ENCODE measurements around the gene PSAT1. TPM values are rescaled to one million over a fixed set of nuclear protein-coding genes. Genes with fewer than 3 reads are reported as not detected.

Gene PSAT1
- total RNA-seq, 2 experiments from 2014 or later, result 125 to 268 TPM

- Histone ChIP-seq H3K4me3 (ENCODE audit: low read depth, low read length, poor library complexity, severe bottlenecking) (peak overlapping the region; percentile 85), H3K79me2 (ENCODE audit: insufficient read depth, low read depth, low read length) (peaks cover 33% of the 10 kb centered on the region)
These were observed 1.3 kb downstream of the PSAT1 start for GRCh38 chr9:78298046-78298765.

GRCh38 chr9:78300209-78300608 lies 3.3 kb downstream of the PSAT1 start:
- no peaks in the 10 kb centered on the region for H3K9me2 ChIP-seq (ENCODE audit: insufficient read depth, low read length)
- POLR2A ChIA-PET, result interaction anchor here (1.2 to 1.7 kb wide), 3 partner anchors 15 to 24 kb away, joined by 5 read pairs; no protein-coding TSS in a partner anchor
- H4K20me1 ChIP-seq (ENCODE audit: insufficient read depth, low read length), result peaks cover 11% of the 10 kb centered on the region; the same call in 1 of the 2 replicates
- peaks cover 18% of the 10 kb centered on the region for H3K4me1 ChIP-seq (ENCODE audit: insufficient read depth, low read length, poor library complexity, severe bottlenecking)
- peaks cover 33% of the 10 kb centered on the region for H3K79me2 ChIP-seq (ENCODE audit: insufficient read depth, low read depth, low read length)
- TF ChIP-seq EZH2phosphoT487 (IDR thresholded peaks at IDR 0.05; ENCODE audit: borderline replicate concordance, low read depth, low read length) (no peak), CTCF (conservative IDR thresholded peaks at IDR 0.05; ENCODE audit: low read length) (no peak)
- H3K4me3 ChIP-seq (ENCODE audit: low read depth, low read length, poor library complexity, severe bottlenecking), result no peak overlapping the region
- CTCF ChIA-PET (ENCODE audit: unreplicated experiment), result no interaction called here
- H3K36me3 ChIP-seq (ENCODE audit: insufficient read depth, low read length), result peaks cover 68% of the 10 kb centered on the region
- H3K4me2 ChIP-seq (ENCODE audit: low read length), result no peak overlapping the region
- no TSS peak for BruUV-seq (replicated peaks)
- no peak for DNase-seq (ENCODE audit: low spot score)
- no peak overlapping the region for H3K27ac ChIP-seq (ENCODE audit: low read depth, low read length, poor library complexity, severe bottlenecking)
- peaks cover 4% of the 10 kb centered on the region; the same call in 1 of the 2 replicates for H3K9me3 ChIP-seq (ENCODE audit: low read length)
- intact Hi-C loops (cut with micrococcal nuclease; ENCODE audit: unreplicated experiment), result no loop called here
- no peak overlapping the region for H2AFZ ChIP-seq (ENCODE audit: low read length)

More at GRCh38 chr9:78298046-78298765, 1.3 kb downstream of the PSAT1 start:
- no peak for TF ChIP-seq EZH2phosphoT487 (IDR thresholded peaks at IDR 0.05; ENCODE audit: borderline replicate concordance, low read depth, low read length)
- no peak for TF ChIP-seq CTCF (conservative IDR thresholded peaks at IDR 0.05; ENCODE audit: low read length)
- ChIA-PET CTCF (ENCODE audit: unreplicated experiment) (no interaction called here), POLR2A (interaction anchor here (0.7 to 3.4 kb wide), 12 partner anchors 14 to 1273 kb away, joined by 3 to 18 read pairs (median 5); partner anchors contain the start of genes CEP78 and TLE4)
- H3K27ac ChIP-seq (ENCODE audit: low read depth, low read length, poor library complexity, severe bottlenecking), result peak overlapping the region; percentile 84
- intact Hi-C loops (cut with micrococcal nuclease; ENCODE audit: unreplicated experiment), result loop anchor here (5.0 kb wide), 2 partner anchors 36 to 1121 kb away; partner anchors contain the start of gene VPS13A
- peaks cover 18% of the 10 kb centered on the region for H3K4me1 ChIP-seq (ENCODE audit: insufficient read depth, low read length, poor library complexity, severe bottlenecking)
- H3K9me2 ChIP-seq (ENCODE audit: insufficient read depth, low read length), result no peaks in the 10 kb centered on the region
- no peak for DNase-seq (ENCODE audit: low spot score)
- peaks cover 11% of the 10 kb centered on the region; the same call in 1 of the 2 replicates for H4K20me1 ChIP-seq (ENCODE audit: insufficient read depth, low read length)
- H2AFZ ChIP-seq (ENCODE audit: low read length), result no peak overlapping the region
- peaks cover 48% of the 10 kb centered on the region for H3K36me3 ChIP-seq (ENCODE audit: insufficient read depth, low read length)
- H3K4me2 ChIP-seq (ENCODE audit: low read length), result peak overlapping the region; percentile 78
- TSS peak; percentile 36 for BruUV-seq (replicated peaks)
- peaks cover 4% of the 10 kb centered on the region; the same call in 1 of the 2 replicates for H3K9me3 ChIP-seq (ENCODE audit: low read length)

- H3K36me3 ChIP-seq (ENCODE audit: insufficient read depth, low read length), result peaks cover 81% of the 10 kb centered on the region
- H3K9me3 ChIP-seq (ENCODE audit: low read length), result peaks cover 4% of the 10 kb centered on the region; the same call in 1 of the 2 replicates
- no peaks in the 10 kb centered on the region for H3K9me2 ChIP-seq (ENCODE audit: insufficient read depth, low read length)
- H3K4me1 ChIP-seq (ENCODE audit: insufficient read depth, low read length, poor library complexity, severe bottlenecking), result peaks cover 10% of the 10 kb centered on the region
- TF ChIP-seq EZH2phosphoT487 (IDR thresholded peaks at IDR 0.05; ENCODE audit: borderline replicate concordance, low read depth, low read length) (no peak), CTCF (conservative IDR thresholded peaks at IDR 0.05; ENCODE audit: low read length) (no peak)
- ChIA-PET POLR2A (interaction anchor here (0.8 to 1.3 kb wide), 3 partner anchors 9 to 37 kb away, joined by 3 to 6 read pairs (median 5); no protein-coding TSS in a partner anchor), CTCF (ENCODE audit: unreplicated experiment) (no interaction called here)
- BruUV-seq (replicated peaks), result no TSS peak
- peaks cover 33% of the 10 kb centered on the region for H3K79me2 ChIP-seq (ENCODE audit: insufficient read depth, low read depth, low read length)
- intact Hi-C loops (cut with micrococcal nuclease; ENCODE audit: unreplicated experiment), result no loop called here
- no peak overlapping the region for H2AFZ ChIP-seq (ENCODE audit: low read length)
- H4K20me1 ChIP-seq (ENCODE audit: insufficient read depth, low read length), result peaks cover 11% of the 10 kb centered on the region; the same call in 1 of the 2 replicates
- H3K27ac ChIP-seq (ENCODE audit: low read depth, low read length, poor library complexity, severe bottlenecking), result no peak overlapping the region
- H3K4me3 ChIP-seq (ENCODE audit: low read depth, low read length, poor library complexity, severe bottlenecking), result no peak overlapping the region
- DNase-seq (ENCODE audit: low spot score), result no peak
- no peak overlapping the region for H3K4me2 ChIP-seq (ENCODE audit: low read length)
These were observed 4.5 kb downstream of the PSAT1 start for GRCh38 chr9:78301466-78301865.
